H1 (cell line): Measurements from ENCODE around the gene SH3BP2. TPM values are rescaled to one million over a fixed set of nuclear protein-coding genes. Genes with fewer than 3 reads are reported as not detected.

Source experiments
- POLR2A ChIP-seq, 2 experiments: IDR thresholded peaks; 1 replicate in 1 of 2; 2 replicates in 1 of 2; pipeline ENCODE4 v1.6.1; 2011; ENCODE audit warnings: low read depth in 2 of 2, low read length in 2 of 2, mild to moderate bottlenecking in 2 of 2; ENCODE audit errors: control extremely low read depth in 1 of 2
- YY1 ChIP-seq: IDR thresholded peaks from 2 replicates; pipeline ENCODE4 v1.6.1; 2011; ENCODE audit warnings: low read depth, mild to moderate bottlenecking, low read length
- polyA plus RNA-seq, 7 experiments: library from polyadenylated mRNA; depleted of rRNA in 3 of 7; stranded (reverse) in 5 of 7; unstranded in 2 of 7; fragments of >200 nt in 5 of 7; fragments of 200-250 nt in 2 of 7; gene quantifications; 1 replicate in 5 of 7; 2 replicates in 1 of 7; 4 replicates in 1 of 7; pipeline versions ENCODE4 v1.2.1 to v1.2.3, GENCODE V29; 2011 to 2013; ENCODE audit warnings: missing spikeins in 2 of 7, mixed read lengths in 2 of 7
- total RNA-seq: library from RNA; stranded (reverse); fragmentation: NEBNext Ultra II Directional; extraction: Animal tissue kit (Norgen Biotek cat#: 25700); gene quantifications from 2 replicates; pipeline ENCODE4 v1.2.1, GENCODE V29; 2021

The SH3BP2 gene
- total and polyA plus RNA-seq, 2 of the 8 experiments (the other 6 are each of a cell fraction or from before 2014, with no cell fraction given): 27.4 to 31.4 TPM

DNA sequence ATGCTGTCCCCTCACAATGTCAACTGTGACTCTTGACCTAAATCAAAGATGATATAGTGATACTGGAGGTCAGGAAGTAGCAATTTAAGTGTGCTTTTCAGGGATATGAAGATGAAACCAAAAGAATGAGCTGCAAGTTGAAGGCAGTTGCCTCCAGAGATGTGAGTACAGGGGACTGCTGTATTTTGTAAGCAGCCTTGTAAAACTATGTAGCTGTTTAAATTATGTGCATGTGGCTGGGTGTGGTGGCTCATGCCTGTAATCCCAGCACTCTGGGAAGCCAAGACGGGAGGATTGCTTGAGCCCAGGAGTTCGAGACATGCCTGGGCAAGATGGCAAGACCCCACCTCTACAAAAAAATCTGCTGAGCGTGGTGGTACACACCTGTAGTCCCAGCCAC, 21.6 kb upstream of the SH3BP2 start (continued):
- TF ChIP-seq POLR2A (IDR thresholded peaks at IDR 0.05; ENCODE audit: control extremely low read depth in 1 of 2, low read depth in 2 of 2, low read length in 2 of 2): no peak
- no peak for TF ChIP-seq YY1
